Stimulated activated CD8-positive, alpha-beta memory T cell treated with anti-CD3 and anti-CD28 coated beads, Interleukin-2, amount 100 ng/mL, for 1 hour (primary cell): Measurements from ENCODE around the gene MAGI2.

Source experiments
- DNase-seq, 2 donors: peaks; one replicate each; pipeline ENCODE4 v3.0.0-alpha.2; 2020; ENCODE audit warnings: low read depth in 2 of 2

Gene MAGI2

GRCh38 chr7:78090616-78091015 lies 1362.9 kb downstream of the MAGI2 start:
- no peak for DNase-seq

DNA sequence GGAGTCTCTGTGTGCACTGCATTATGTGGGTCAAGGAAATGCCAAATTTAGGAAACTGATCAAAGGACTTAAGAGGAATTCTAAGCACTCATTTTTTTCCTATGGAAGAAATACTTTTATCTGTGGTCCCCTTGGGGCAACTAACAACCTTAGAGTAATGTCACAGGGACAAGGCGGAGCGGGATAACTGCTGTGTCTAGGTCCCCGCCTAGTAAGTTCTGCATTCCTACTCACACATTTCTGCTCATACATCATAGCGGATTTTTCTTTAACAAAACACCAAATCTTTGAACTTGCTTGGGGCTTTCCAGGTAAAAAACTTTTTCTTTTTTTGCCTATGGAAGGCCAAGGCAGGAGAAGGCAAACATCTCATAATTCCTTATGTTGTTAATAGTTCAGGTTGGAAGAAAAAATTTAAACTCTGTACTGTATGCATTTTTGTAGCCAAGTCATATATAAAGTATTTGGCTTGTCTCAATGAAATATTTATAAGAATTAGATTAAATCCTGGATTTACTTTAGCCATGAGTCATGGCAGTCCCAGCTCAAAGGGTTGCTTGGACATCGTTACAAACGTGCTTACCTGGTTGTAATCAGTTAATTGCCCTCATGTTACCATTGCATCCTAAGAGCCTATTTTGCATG lies 1369.9 kb downstream of the MAGI2 start:
- no peak for DNase-seq

- DNase-seq, result no peak
Measured at GRCh38 chr7:78082556-78082955, 1370.9 kb downstream of the MAGI2 start.

DNA sequence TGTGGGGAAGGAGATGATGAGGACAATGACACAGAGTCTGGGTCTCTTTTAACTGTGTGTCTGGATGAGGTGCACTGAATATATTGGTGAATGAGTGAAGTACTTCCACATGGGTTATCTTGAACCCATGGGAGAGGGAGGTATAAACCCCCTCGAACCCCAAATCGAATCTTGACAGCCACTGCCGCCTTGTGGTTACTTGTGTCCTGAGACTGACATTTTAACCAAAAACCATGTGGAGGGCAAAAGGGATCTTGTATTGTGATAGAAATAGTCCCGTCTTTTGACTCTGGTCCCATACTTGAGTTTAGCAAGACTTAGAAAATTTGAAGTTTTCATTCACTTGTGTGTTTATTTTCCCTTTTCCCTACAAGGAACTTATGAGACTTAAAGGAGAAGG lies 1371.6 kb downstream of the MAGI2 start:
- no peak for DNase-seq

GRCh38 chr7:78081344-78081743 lies 1372.1 kb downstream of the MAGI2 start:
- DNase-seq, result no peak

GRCh38 chr7:78080811-78081210 lies 1372.7 kb downstream of the MAGI2 start:
- DNase-seq, result no peak

GRCh38 chr7:78080241-78080640 lies 1373.2 kb downstream of the MAGI2 start:
- no peak for DNase-seq

- no peak for DNase-seq
Measured at GRCh38 chr7:78074713-78075112, 1378.8 kb downstream of the MAGI2 start.

DNA sequence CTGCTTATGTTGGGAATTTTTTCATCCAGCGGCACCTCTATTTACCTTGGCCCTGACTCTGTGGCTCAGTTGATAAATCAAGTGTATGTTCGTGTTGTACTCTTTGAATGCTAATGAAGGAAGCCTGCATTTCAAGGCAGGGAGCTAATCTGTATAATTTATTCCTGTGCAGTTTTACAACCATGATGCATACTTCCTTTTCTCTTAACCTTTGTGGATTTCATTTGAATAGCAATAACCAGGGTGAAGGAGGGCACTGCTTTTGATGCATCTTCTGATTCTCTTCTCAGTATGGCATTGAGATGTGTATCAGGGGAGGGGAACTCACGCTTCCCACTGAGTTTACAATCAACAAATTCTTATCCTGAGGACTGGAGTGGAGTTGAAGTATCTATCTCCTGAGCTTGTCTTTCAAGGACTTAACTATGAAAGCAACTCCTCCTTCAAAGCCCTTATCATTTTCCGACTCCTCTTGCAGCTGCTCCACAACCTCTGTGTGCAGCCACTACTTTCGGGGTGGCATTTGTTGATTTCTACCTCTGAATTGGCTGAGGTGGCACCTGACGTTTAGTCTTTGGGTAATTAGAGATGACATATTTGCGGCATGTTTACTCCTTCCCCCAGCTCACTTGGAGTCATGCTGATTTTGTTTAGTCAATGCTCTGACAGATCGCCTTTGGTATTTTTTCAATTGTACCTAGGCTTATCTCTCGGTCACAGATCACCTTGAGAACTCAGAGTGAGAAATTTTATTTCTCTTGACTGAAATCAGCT lies 1379.7 kb downstream of the MAGI2 start:
- DNase-seq, result no peak

DNA sequence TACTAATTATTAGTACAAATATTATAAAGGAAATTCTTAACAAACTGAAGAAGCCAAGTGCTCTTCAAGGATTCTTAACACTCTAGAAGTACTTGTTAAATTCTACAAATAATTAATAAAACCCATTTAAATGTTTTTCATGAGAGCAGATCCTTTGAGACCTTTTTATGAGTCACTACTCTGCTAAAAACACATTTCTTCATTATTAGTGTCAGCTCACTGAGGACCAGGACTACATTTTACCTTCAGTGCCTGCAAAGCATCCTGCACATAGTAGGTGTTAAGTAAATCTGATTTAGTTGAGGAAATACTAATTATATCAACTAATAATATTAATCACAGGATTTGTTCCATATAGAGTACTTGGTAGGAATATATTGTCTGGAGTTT lies 1381.3 kb downstream of the MAGI2 start:
- DNase-seq, result no peak

DNA sequence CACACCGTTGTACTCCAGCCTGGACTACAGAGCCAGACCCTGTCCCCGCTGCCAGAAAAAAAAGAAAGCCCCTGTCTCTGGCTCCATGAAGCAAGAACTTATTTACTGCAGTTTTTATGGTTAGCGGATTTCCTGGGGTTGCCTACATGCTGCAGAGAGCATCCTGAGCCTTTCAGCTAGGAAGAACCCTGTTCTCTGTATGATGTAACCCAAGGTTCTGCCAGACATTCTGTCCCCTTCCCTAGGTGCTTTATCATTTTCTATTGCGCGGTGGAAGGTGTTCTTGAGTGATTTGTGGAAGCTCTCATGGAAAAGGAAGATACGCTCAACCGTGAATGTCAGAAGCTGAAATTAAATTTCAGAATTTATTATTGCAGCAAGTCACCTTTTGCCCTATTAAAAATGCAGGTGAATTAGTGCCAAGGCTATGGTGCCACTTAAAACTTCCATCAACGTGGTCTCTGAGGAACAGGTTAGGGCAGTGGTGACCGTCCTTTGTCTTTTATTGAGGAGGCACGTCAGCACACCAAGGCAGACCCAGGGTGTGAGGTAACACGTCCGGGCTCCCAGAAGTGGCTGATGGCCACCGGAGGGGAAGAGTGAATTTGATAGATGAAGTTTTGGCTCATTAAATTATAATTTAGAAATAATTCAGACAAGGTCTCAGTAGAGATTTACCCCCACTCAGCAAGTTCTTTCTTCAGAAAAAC lies 1381.8 kb downstream of the MAGI2 start:
- no peak for DNase-seq

GRCh38 chr7:78066599-78066998 lies 1386.9 kb downstream of the MAGI2 start:
- DNase-seq, result no peak

DNA sequence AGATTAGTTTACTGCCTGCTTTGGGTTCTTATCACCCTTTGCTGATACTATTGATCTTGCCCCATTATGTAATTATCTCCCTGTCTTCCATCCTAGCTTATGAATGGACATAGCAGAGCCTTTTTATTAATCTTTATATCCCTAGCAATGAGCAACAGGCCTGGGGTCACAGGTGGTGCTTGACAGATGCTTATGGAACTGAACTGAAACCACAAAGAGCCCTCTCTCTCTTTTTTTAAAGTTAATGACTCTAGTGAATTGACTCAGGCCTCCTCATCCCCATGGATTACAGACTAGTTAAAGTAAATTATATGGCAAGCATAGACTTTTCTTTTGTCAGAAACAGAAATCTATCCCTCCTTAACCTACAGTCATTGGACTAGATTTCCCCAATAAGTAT lies 1389.7 kb downstream of the MAGI2 start:
- no peak for DNase-seq

GRCh38 chr7:78062214-78062613 lies 1391.3 kb downstream of the MAGI2 start:
- DNase-seq, result no peak

DNA sequence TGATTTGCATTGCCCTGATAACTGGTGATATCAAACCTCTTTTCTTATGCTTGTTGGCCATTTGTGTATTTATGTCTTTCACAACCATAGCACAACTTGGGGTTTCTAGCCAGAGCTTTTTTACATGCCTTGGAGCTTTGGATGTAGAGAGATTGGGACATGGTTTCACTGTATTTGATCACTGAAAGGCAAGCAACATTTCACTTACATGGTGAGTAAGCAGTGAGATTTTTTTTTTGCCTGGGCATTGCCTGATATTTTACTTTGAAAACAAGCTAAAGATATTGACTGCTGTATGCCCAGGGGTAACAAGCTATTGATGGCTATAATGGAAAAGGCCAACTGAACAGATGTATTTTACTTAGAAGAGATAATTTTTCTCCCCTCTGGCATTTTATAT lies 1395.9 kb downstream of the MAGI2 start:
- DNase-seq, result no peak

GRCh38 chr7:78055599-78055998 lies 1397.9 kb downstream of the MAGI2 start:
- DNase-seq, result no peak

DNA sequence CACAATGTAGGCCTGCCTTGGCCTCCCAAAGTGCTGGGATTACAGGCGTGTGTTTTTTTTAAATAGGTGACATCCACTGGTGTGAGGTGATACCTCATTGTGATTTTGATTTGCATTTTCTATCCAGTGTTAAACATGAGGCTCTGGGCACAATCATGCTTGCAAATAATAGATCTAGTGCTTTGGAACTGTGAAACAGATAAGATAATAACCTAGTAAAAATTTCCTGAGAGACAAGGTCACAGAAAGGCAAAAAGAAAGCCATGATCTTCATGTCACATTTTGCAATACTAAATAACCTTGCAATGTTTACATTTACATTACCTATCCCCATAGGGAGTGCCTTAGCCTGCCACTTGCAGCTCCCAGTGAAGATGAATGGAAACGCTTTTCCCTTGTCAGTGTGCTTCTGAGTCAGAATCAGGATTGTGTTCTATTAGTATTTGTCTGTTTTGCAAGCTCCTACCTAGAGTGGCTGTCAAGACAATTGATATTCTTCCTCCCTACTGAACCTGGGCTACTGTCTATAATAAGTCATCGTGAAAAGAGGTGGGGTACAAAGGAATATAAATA lies 1398.4 kb downstream of the MAGI2 start:
- DNase-seq, result no peak

- DNase-seq, result no peak
Measured at GRCh38 chr7:78052112-78052511, 1401.4 kb downstream of the MAGI2 start.

- DNase-seq, result no peak
Measured at GRCh38 chr7:78047800-78048199, 1405.7 kb downstream of the MAGI2 start.

GRCh38 chr7:78043159-78043558 lies 1410.3 kb downstream of the MAGI2 start:
- DNase-seq, result no peak

GRCh38 chr7:78041423-78041822 lies 1412.0 kb downstream of the MAGI2 start:
- no peak for DNase-seq
